HCT116 (cell line): ENCODE measurements around the gene KIF26A. TPM values are rescaled to one million over a fixed set of nuclear protein-coding genes. Genes with fewer than 3 reads are reported as not detected.

ENCODE experiments used
- ATAC-seq: fragments of 200-7000 bp; cut with Tn5 transposase; 2 replicates; pipeline ENCODE4 v1.9.1; 2020; ENCODE audit warnings: mild to moderate bottlenecking, moderate library complexity
- BruUV-seq: library from RNA; stranded (reverse); fragments of 400-500 nt; replicated peaks from 2 replicates; lab custom pipeline; 2021; lab: Mats Ljungman, UMichigan
- CTCF ChIA-PET: fragments of 300-600 bp; sonication (Branson Sonifier 250); formaldehyde crosslinking; loops from one replicate; lab custom pipeline; 2021; ENCODE audit warnings: antibody characterized with exemption; lab: Charles Lee
- POLR2A ChIA-PET: fragments of 300-600, 350-600 bp; sonication (Branson Sonifier 250); formaldehyde crosslinking; loops from one replicate; lab custom pipeline; 2021; ENCODE audit warnings: antibody characterized with exemption; lab: Charles Lee
- RAD21 ChIA-PET, 2 experiments: fragments of 300-600 bp; sonication (Branson Sonifier 250); formaldehyde crosslinking; loops; one replicate each; lab custom pipeline; 2023; ENCODE audit warnings: low total read pairs in 2 of 2; ENCODE audit not compliant: uncharacterized antibody in 2 of 2, unreplicated experiment in 2 of 2, low non-redundant PET in 1 of 2; lab: Charles Lee
- DNase-seq: peaks from one replicate; pipeline ENCODE4 v3.0.0-alpha.2; 2010; ENCODE audit warnings: low read depth, low spot score
- H2AFZ ChIP-seq: fragments of 200-600 bp; shearing (Covaris generic), sonication (generic); 2 replicates; pipeline ENCODE4 v1.6.1; 2017; ENCODE audit warnings: low read depth, mixed run types, mixed read lengths, antibody characterized with exemption, low read length; ENCODE audit not compliant: poor library complexity, severe bottlenecking
- H3K27ac ChIP-seq: 2 replicates; pipeline ENCODE4 v1.5.1; 2012; ENCODE audit warnings: low read depth, low read length
- H3K27me3 ChIP-seq: fragments of 200-600 bp; sonication (generic); 2 replicates; pipeline ENCODE4 v1.6.1; 2016; ENCODE audit warnings: mixed run types, low read length, mixed read lengths; ENCODE audit not compliant: insufficient read depth
- H3K36me3 ChIP-seq, 2 experiments: fragments of 200-500 bp in 1 of 2; fragments of 200-600 bp in 1 of 2; sonication (Bioruptor generic) in 1 of 2; sonication (generic) in 1 of 2; 2 replicates each; pipeline versions ENCODE4 v1.5.1 to v1.6.1; 2014 to 2016; ENCODE audit warnings: low read length in 2 of 2, inconsistent platforms in 1 of 2, mixed read lengths in 1 of 2, mixed run types in 1 of 2; ENCODE audit not compliant: insufficient read depth in 2 of 2, control insufficient read depth in 1 of 2
- H3K4me1 ChIP-seq, 2 experiments: fragments of 200-600 bp in 1 of 2; sonication (generic) in 1 of 2; 2 replicates each; pipeline versions ENCODE4 v1.5.1 to v1.6.1; 2012 to 2017; ENCODE audit warnings: low read length in 2 of 2, inconsistent platforms in 1 of 2, mild to moderate bottlenecking in 1 of 2, mixed read lengths in 1 of 2, mixed run types in 1 of 2, moderate library complexity in 1 of 2; ENCODE audit not compliant: insufficient read depth in 2 of 2, control insufficient read depth in 1 of 2
- H3K4me2 ChIP-seq: fragments of 200-600 bp; sonication (generic); 2 replicates; pipeline ENCODE4 v1.6.1; 2017; ENCODE audit warnings: mixed run types, low read length, mixed read lengths
- H3K4me3 ChIP-seq, 2 experiments: fragments of 200-600 bp in 1 of 2; sonication (generic) in 1 of 2; replicated peaks in 1 of 2; 2 replicates each; pipeline ENCODE4 v1.5.1; 2011 to 2016; ENCODE audit warnings: low read length in 2 of 2, control low read depth in 1 of 2, low read depth in 1 of 2, mild to moderate bottlenecking in 1 of 2, mixed read lengths in 1 of 2, mixed run types in 1 of 2
- H3K79me2 ChIP-seq: fragments of 200-600 bp; sonication (generic); 2 replicates; pipeline ENCODE4 v1.6.1; 2017; ENCODE audit warnings: mild to moderate bottlenecking, mixed run types, low read length, moderate library complexity, mixed read lengths; ENCODE audit not compliant: insufficient read depth
- H3K9ac ChIP-seq: fragments of 200-600 bp; sonication (generic); 2 replicates; pipeline ENCODE4 v1.6.1; 2016; ENCODE audit warnings: low read length, mixed read lengths
- H3K9me2 ChIP-seq: fragments of 200-600 bp; sonication (generic), shearing (Covaris generic); 2 replicates; pipeline ENCODE4 v1.6.1; 2017; ENCODE audit warnings: mixed run types, mild to moderate bottlenecking, moderate library complexity; ENCODE audit not compliant: insufficient read depth
- H3K9me3 ChIP-seq, 2 experiments: fragments of 200-500 bp in 1 of 2; fragments of 200-600 bp in 1 of 2; sonication (Bioruptor generic) in 1 of 2; sonication (generic) in 1 of 2; 2 replicates each; pipeline ENCODE4 v1.6.1; 2014 to 2017; ENCODE audit warnings: low read length in 2 of 2, mixed read lengths in 2 of 2, inconsistent platforms in 1 of 2, low read depth in 1 of 2, mild to moderate bottlenecking in 1 of 2, mixed run types in 1 of 2, moderate library complexity in 1 of 2; ENCODE audit not compliant: control insufficient read depth in 1 of 2, insufficient read depth in 1 of 2
- H4K20me1 ChIP-seq: fragments of 200-600 bp; sonication (generic), shearing (Covaris generic); 2 replicates; pipeline ENCODE4 v1.6.1; 2017; ENCODE audit warnings: mixed run types, mild to moderate bottlenecking, moderate library complexity; ENCODE audit not compliant: insufficient read depth
- CBX3 ChIP-seq: IDR thresholded peaks from 2 replicates; pipeline ENCODE4 v1.6.1; 2012; ENCODE audit warnings: low read depth
- CEBPB ChIP-seq: IDR thresholded peaks from 2 replicates; pipeline ENCODE4 v1.6.1; 2012; ENCODE audit warnings: low read depth
- ELF1 ChIP-seq: IDR thresholded peaks from 2 replicates; pipeline ENCODE4 v1.6.1; 2012; ENCODE audit warnings: low read depth, borderline replicate concordance
- EZH2 ChIP-seq: fragments of 200-600 bp; sonication (generic); IDR thresholded peaks from 2 replicates; pipeline ENCODE4 v1.6.1; 2017; ENCODE audit warnings: antibody characterized with exemption, mixed run types
- FOSL1 ChIP-seq: IDR thresholded peaks from 2 replicates; pipeline ENCODE4 v1.6.1; 2012; ENCODE audit warnings: low read depth
- JUND ChIP-seq: IDR thresholded peaks from 2 replicates; pipeline ENCODE4 v1.6.1; 2012
- POLR2A ChIP-seq: IDR thresholded peaks from 2 replicates; pipeline ENCODE4 v1.7.0; 2011; ENCODE audit warnings: borderline replicate concordance; ENCODE audit not compliant: insufficient read depth, insufficient read length; ENCODE audit errors: extremely low read depth
- POLR2AphosphoS5 ChIP-seq: IDR thresholded peaks from 2 replicates; pipeline ENCODE4 v1.6.1; 2011; ENCODE audit warnings: mild to moderate bottlenecking, low read depth, low read length, moderate library complexity
- SIN3A ChIP-seq: IDR thresholded peaks from 2 replicates; pipeline ENCODE4 v1.6.1; 2012; ENCODE audit warnings: low read depth
- SP1 ChIP-seq: IDR thresholded peaks from 2 replicates; pipeline ENCODE4 v1.6.1; 2012; ENCODE audit warnings: low read depth
- intact Hi-C: fragments of 100-400 bp; cut with micrococcal nuclease; formaldehyde crosslinking; loops from 2 replicates; pipeline ENCODE4 v1.10.0; 2022
- total RNA-seq: library from RNA; stranded (reverse); gene quantifications from one replicate; pipeline ENCODE4 v1.2.1, GENCODE V29; 2021; ENCODE audit not compliant: unreplicated experiment
- TF ChIP-seq, protein P1 (sequence below): IDR thresholded peaks from 2 replicates; pipeline ENCODE4 v1.6.1; 2012
- TF ChIP-seq, protein P2 (sequence below): IDR thresholded peaks from 2 replicates; pipeline ENCODE4 v1.6.1; 2012

KIF26A gene
- total RNA-seq, 1 experiment from 2014 or later, result 10.2 TPM

DNA sequence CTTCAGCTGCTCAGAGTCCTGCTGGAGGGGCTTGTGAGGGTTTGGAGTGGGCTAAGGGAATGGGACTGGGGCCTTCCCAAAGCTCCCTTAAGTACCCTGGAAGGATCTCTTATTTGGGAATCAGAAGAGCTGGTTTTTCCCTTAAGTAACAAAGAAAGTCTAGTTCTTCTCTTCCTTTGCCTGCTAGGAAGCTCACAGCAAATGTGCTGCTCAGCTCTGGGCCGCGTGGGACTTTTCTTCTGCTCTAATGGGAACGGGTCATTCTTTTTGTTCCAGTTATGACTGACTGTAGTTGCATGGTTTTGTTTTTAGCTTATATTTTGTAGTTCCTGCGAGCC, 6.0 kb downstream of the KIF26A start:
- POLR2A ChIA-PET, result no interaction called here
- H3K4me1 ChIP-seq, result peaks cover 10 to 17% of the 10 kb centered on the region in 2 experiments
- H3K36me3 ChIP-seq, result no peaks in the 10 kb centered on the region
- H3K4me3 ChIP-seq, result no peak overlapping the region
- no peak overlapping the region for H2AFZ ChIP-seq
- H3K9ac ChIP-seq, result no peak overlapping the region
- RAD21 ChIA-PET, result no interaction called here
- H3K4me2 ChIP-seq, result no peak overlapping the region
- H3K9me3 ChIP-seq, result no peaks in the 10 kb centered on the region
- intact Hi-C loops, result no loop called here
- no peak for DNase-seq
- TF ChIP-seq CBX3 (no peak), SP1 (no peak), POLR2A (no peak), SIN3A (no peak), ELF1 (no peak)
- H3K27ac ChIP-seq, result no peak overlapping the region
- no peaks in the 10 kb centered on the region for H3K9me2 ChIP-seq
- CTCF ChIA-PET, result no interaction called here
- peaks cover 23% of the 10 kb centered on the region; the same call in 1 of the 2 replicates for H3K79me2 ChIP-seq
- ATAC-seq, result no peak
- no peaks in the 10 kb centered on the region for H4K20me1 ChIP-seq
- no peaks in the 10 kb centered on the region for H3K27me3 ChIP-seq
- BruUV-seq, result no TSS peak

DNA sequence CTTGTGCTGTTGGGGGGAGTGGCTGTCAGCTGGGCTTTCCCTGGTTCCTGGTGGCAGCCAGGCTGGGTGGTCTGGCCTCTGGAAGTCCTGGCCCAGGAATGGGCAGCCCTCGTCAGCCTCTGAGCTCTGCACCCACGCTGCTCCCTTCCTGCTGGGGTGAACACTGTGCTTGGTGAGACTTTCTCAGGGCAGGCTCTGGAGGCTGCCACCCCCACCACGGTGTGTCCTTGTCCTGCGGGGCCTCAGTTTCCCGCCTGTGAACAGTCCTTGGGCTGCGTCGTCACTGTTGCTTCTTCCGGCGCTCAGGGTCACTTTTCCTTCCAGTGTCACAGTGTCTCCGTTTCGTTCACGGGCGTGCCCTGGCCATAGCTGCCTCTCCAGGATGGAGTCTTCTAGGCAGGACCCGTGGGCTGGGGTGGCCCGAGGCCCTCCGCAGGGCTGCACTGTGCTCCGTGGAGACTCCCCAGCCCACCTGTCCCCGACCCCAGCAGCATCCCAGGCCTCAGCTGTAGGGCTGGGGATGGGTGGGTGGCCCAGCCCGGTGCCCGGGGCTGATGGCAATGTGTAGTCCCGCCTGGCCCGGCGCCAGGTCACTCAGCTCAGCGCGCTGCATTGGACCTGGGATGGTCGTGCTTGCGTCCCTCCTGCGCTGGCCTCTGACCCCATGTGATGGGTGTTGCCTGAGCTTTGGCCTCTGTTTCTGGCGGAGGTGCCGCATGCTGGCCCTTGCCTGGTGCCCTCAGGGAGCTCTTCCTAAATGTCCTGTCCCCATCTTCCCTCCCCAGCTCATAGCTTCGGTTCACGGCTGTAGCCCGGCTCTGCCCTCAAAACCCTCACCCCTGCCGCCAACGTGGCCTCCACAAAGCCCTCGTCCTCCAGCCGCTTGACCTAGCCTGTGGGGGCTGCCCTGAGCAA, 6.8 kb downstream of the KIF26A start:
- Histone ChIP-seq H3K27me3 (no peaks in the 10 kb centered on the region), H3K9ac (no peak overlapping the region), H3K4me3 (no peak overlapping the region), H4K20me1 (no peaks in the 10 kb centered on the region), H3K27ac (no peak overlapping the region), H3K36me3 (no peaks in the 10 kb centered on the region), H3K4me1 (peaks cover 9 to 15% of the 10 kb centered on the region in 2 experiments), H3K79me2 (peaks cover 16% of the 10 kb centered on the region; the same call in 1 of the 2 replicates), H3K9me3 (no peaks in the 10 kb centered on the region), H3K9me2 (no peaks in the 10 kb centered on the region), H3K4me2 (no peak overlapping the region), H2AFZ (no peak overlapping the region)
- ATAC-seq (no peak), DNase-seq (no peak)
- CTCF ChIA-PET, result no interaction called here
- BruUV-seq, result no TSS peak
- TF ChIP-seq JUND (no peak), POLR2AphosphoS5 (no peak), CEBPB (no peak), SIN3A (no peak), FOSL1 (no peak), SP1 (no peak), EZH2 (no peak)
- TF ChIP-seq, protein P1, sequence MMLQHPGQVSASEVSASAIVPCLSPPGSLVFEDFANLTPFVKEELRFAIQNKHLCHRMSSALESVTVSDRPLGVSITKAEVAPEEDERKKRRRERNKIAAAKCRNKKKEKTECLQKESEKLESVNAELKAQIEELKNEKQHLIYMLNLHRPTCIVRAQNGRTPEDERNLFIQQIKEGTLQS, result no peak
- TF ChIP-seq, protein P2, sequence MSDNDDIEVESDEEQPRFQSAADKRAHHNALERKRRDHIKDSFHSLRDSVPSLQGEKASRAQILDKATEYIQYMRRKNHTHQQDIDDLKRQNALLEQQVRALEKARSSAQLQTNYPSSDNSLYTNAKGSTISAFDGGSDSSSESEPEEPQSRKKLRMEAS, result no peak
- intact Hi-C loops, result no loop called here
- RAD21 ChIA-PET, result no interaction called here
- POLR2A ChIA-PET, result no interaction called here
